Thoracic aorta (tissue), 2 donors: ENCODE results near the gene ADGRB3. TPM values are rescaled to one million over a fixed set of nuclear protein-coding genes. Genes with fewer than 3 reads are reported as not detected.

Experiments used
- ATAC-seq: fragments of 150-250 bp; one replicate; pipeline ENCODE4 v1.8.0; 2017; ENCODE audit warnings: low read depth; ENCODE audit not compliant: insufficient number of reproducible peaks, low FRiP score
- DNase-seq: peaks from one replicate; pipeline ENCODE4 v3.0.0-alpha.2; 2020; ENCODE audit warnings: low spot score
- H3K27ac ChIP-seq, 2 donors: fragments of 200-600 bp; sonication (generic); 1 replicate in 1 of 2; 2 replicates in 1 of 2; pipeline ENCODE4 v1.5.1; 2016; ENCODE audit warnings: mild to moderate bottlenecking in 2 of 2, moderate library complexity in 2 of 2
- H3K27me3 ChIP-seq: fragments of 200-600 bp; sonication (generic); replicated peaks from 2 replicates; pipeline ENCODE4 v1.6.0; 2016; ENCODE audit warnings: mild to moderate bottlenecking; ENCODE audit not compliant: insufficient read depth
- H3K36me3 ChIP-seq: fragments of 200-600 bp; sonication (generic); one replicate; pipeline ENCODE4 v1.5.1; 2016
- H3K4me1 ChIP-seq, 2 donors: fragments of 200-600 bp; sonication (generic); 1 replicate in 1 of 2; 2 replicates in 1 of 2; pipeline versions ENCODE4 v1.5.1 to v1.6.0; 2016; ENCODE audit warnings: low read depth in 2 of 2, mild to moderate bottlenecking in 1 of 2; ENCODE audit not compliant: control insufficient read depth in 1 of 2
- H3K4me3 ChIP-seq: fragments of 200-600 bp; sonication (generic); 2 replicates; pipeline ENCODE4 v1.5.1; 2016; ENCODE audit warnings: mild to moderate bottlenecking
- H3K9me3 ChIP-seq: fragments of 200-600 bp; sonication (generic); 2 replicates; pipeline ENCODE4 v1.5.1; 2016
- total RNA-seq, 2 donors: library from RNA; depleted of rRNA; stranded (reverse); fragments of >200 nt; gene quantifications; one replicate each; pipeline versions ENCODE4 v1.1.0 to v1.2.3, GENCODE V29; 2016
- TF ChIP-seq, protein P1 (sequence below): fragments of 200-600 bp; sonication (generic); IDR thresholded peaks from one replicate; pipeline ENCODE4 v1.5.1; 2019; ENCODE audit warnings: antibody characterized with exemption

Gene ADGRB3
- total RNA-seq, 2 donors from 2014 or later, result 2.4 to 10.1 TPM

DNA sequence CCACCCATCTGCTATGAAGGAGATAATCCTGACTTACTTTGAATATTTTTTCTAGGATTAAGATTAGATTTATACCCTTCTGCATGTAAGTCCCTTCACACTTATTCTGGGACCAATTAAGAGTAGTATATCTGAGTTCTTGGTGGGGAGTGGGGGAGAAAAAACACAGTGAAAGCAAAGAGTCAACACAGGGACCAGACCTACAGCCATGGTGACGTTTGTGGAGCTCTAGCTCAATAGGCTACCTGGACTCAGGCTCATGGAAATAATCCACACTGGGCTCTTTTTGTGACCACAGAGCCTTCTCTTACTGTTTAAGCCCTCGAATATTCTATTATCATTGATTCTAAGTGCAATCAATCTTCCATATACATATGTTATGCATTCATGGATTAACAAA is 670.4 kb downstream of the ADGRB3 start:
- no peak for ATAC-seq
- H3K27ac ChIP-seq, result no peak overlapping the region
- TF ChIP-seq, protein P1, sequence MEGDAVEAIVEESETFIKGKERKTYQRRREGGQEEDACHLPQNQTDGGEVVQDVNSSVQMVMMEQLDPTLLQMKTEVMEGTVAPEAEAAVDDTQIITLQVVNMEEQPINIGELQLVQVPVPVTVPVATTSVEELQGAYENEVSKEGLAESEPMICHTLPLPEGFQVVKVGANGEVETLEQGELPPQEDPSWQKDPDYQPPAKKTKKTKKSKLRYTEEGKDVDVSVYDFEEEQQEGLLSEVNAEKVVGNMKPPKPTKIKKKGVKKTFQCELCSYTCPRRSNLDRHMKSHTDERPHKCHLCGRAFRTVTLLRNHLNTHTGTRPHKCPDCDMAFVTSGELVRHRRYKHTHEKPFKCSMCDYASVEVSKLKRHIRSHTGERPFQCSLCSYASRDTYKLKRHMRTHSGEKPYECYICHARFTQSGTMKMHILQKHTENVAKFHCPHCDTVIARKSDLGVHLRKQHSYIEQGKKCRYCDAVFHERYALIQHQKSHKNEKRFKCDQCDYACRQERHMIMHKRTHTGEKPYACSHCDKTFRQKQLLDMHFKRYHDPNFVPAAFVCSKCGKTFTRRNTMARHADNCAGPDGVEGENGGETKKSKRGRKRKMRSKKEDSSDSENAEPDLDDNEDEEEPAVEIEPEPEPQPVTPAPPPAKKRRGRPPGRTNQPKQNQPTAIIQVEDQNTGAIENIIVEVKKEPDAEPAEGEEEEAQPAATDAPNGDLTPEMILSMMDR, result no peak
- H3K27me3 ChIP-seq, result no peaks in the 10 kb centered on the region
- no peaks in the 10 kb centered on the region for H3K36me3 ChIP-seq
- H3K4me1 ChIP-seq, result no peaks in the 10 kb centered on the region
- no peak for DNase-seq
- H3K4me3 ChIP-seq, result no peak overlapping the region
- H3K9me3 ChIP-seq, result no peaks in the 10 kb centered on the region

DNA sequence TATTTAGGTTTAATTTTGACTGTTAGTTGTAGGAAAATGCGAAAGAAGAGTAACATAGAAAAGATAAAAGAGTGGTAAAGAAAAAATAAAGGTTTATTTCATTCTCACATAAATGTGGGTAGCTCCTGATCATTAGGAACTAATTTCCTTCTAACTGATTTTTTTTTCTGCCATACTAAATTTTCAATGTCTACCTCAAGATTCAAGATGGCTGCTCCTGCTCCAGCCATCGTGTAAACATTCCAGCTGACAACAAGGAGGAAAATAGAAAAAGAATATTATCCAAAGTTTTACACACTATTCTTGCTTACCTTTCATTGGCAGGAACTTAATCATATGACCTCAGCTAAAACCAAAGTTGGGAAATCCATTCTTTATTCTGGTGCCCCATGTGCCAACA is 673.5 kb downstream of the ADGRB3 start:
- Histone ChIP-seq H3K27ac (no peak overlapping the region), H3K36me3 (no peaks in the 10 kb centered on the region), H3K4me1 (no peaks in the 10 kb centered on the region), H3K27me3 (no peaks in the 10 kb centered on the region), H3K4me3 (no peak overlapping the region), H3K9me3 (no peaks in the 10 kb centered on the region)
- ATAC-seq (no peak), DNase-seq (no peak)
- TF ChIP-seq, protein P1, result no peak

DNA sequence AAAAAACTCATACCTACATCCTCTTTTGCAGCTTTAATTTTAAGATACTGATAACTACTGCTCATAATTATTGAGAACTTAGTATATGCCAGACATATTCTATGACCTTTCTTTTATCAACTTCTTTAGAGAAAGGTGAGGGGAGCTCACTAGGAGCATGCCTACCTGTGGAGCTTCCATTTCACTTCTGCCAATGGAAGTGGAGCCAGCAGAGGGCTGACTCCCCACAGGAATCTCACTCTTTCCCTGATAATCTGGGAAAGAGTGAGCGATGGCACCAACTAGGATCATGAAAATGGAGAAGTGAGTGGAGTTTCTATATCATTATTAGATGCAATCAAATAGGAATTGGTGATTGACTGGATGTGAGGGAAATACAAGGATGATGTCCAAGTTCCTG is 676.8 kb downstream of the ADGRB3 start:
- Histone ChIP-seq H3K4me1 (no peaks in the 10 kb centered on the region), H3K4me3 (no peak overlapping the region), H3K27ac (no peak overlapping the region), H3K9me3 (no peaks in the 10 kb centered on the region), H3K36me3 (no peaks in the 10 kb centered on the region), H3K27me3 (no peaks in the 10 kb centered on the region)
- no peak for DNase-seq
- TF ChIP-seq, protein P1, result no peak
- no peak for ATAC-seq

DNA sequence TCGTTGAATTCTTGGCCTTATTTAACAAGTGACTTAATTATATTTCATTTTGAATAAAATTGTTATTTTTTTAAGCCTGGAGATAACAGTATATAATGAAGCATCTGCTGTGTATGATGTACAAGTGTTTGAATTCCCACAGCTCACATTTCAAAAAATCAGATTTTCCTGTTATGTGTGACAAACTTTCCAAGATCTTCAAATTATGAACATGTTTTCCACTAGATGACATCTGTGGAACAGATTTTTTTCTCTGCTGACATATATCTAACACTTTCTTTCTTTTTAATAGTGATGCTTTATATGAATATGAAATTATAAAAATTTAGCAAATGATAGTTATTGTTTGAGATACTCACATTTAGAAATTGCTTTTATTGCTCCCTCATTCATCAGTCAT is 678.9 kb downstream of the ADGRB3 start:
- H3K4me1 ChIP-seq, result no peaks in the 10 kb centered on the region
- no peak overlapping the region for H3K27ac ChIP-seq
- no peak overlapping the region for H3K4me3 ChIP-seq
- no peaks in the 10 kb centered on the region for H3K9me3 ChIP-seq
- ATAC-seq (no peak), DNase-seq (no peak)
- TF ChIP-seq, protein P1, result no peak
- H3K36me3 ChIP-seq, result no peaks in the 10 kb centered on the region
- H3K27me3 ChIP-seq, result no peaks in the 10 kb centered on the region

DNA sequence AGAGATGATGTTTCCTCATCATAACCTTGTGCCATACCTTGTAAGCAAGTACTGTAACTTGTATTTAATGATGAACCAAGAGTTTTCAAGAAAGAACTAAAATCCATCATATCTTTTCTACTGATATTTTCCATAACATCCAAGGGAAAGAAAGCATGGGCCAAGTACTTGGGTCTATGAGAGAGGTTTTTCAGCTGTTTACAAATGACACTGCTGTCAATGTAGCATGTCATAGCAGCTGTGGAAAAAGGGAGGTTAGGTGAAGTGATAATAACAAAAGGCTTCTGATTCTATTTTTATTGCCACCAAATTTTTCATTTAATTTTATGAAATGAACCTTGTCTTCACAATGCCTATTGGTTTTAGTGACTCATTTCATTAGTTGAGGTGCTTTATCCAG is 679.4 kb downstream of the ADGRB3 start:
- ATAC-seq (no peak), DNase-seq (no peak)
- Histone ChIP-seq H3K4me3 (no peak overlapping the region), H3K27ac (no peak overlapping the region), H3K4me1 (no peaks in the 10 kb centered on the region), H3K9me3 (no peaks in the 10 kb centered on the region), H3K27me3 (no peaks in the 10 kb centered on the region), H3K36me3 (no peaks in the 10 kb centered on the region)
- TF ChIP-seq, protein P1, result no peak
